ENCODE measurements around the gene DNAH17. TPM values are rescaled to one million over a fixed set of nuclear protein-coding genes. Genes with fewer than 3 reads are reported as not detected.
A peak's percentile ranks its signal among the peaks of the same experiment; 100 is the strongest.

The DNAH17 gene
- total RNA-seq, 2 donors from 2014 or later: 0.13 to 0.64 TPM

GRCh38 chr17:78496311-78496710 lies 80.9 kb downstream of the DNAH17 start:
- no peak overlapping the region for H3K27ac Mint-ChIP-seq
- H3K9me3 ChIP-seq (ENCODE audit: control insufficient read depth, low read length): no peaks in the 10 kb centered on the region
- no peaks in the 10 kb centered on the region for H3K36me3 Mint-ChIP-seq (ENCODE audit: low read depth)
- peaks cover 9% of the 10 kb centered on the region for H3K27me3 Mint-ChIP-seq (ENCODE audit: insufficient read depth)
- no peak overlapping the region for H3K27ac ChIP-seq (ENCODE audit: low read depth, low read length)
- TF ChIP-seq CTCF (conservative IDR thresholded peaks at IDR 0.05): no peak
- H3K9me3 Mint-ChIP-seq: no peaks in the 10 kb centered on the region
- 86% methylated on average over 5 of the region's 6 CpGs; no CpG with 5 or more reads in 1 of the 2 experiments for WGBS, 2 experiments (ENCODE audit: insufficient coverage in 1 of 2, insufficient read length in 1 of 2)
- H3K4me1 Mint-ChIP-seq: peaks cover 2% of the 10 kb centered on the region
- H3K4me3 ChIP-seq (ENCODE audit: low read length): no peak overlapping the region
- peak; percentile 24 for DNase-seq
- no peak overlapping the region for H3K4me3 Mint-ChIP-seq
- no peaks in the 10 kb centered on the region for H3K36me3 ChIP-seq (ENCODE audit: control insufficient read depth, insufficient read depth, low read length)
- no peak overlapping the region for H3K9ac ChIP-seq (ENCODE audit: extremely low read depth, low read length, poor library complexity, severe bottlenecking)
- no peaks in the 10 kb centered on the region for H3K27me3 ChIP-seq (ENCODE audit: control insufficient read depth, insufficient read depth, low read length, poor library complexity, severe bottlenecking)
- no peaks in the 10 kb centered on the region for H3K4me1 ChIP-seq (ENCODE audit: control insufficient read depth, insufficient read depth, low read length)

DNA sequence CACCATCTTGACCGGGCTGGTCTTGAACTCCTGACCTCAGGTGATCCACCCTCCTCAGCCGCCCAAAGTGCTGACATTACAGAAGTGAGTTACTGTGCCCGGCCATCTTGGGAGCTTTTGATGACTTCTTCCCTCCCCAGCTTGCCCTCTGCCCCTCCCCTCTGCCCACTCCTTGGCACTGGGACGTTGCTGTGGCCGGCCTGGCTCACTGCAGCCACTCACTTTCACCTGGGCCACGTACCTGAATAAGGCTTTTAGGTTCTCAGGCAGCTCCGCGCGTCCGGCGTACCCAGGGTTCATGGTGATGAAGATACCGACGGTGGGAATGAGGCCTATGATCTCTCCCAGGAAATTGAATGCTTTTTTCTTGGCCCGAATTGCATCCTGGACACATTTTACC lies 81.6 kb downstream of the DNAH17 start:
- Mint-ChIP-seq H3K4me1 (peaks cover 2% of the 10 kb centered on the region), H3K27me3 (ENCODE audit: insufficient read depth) (peaks cover 9% of the 10 kb centered on the region), H3K36me3 (ENCODE audit: low read depth) (no peaks in the 10 kb centered on the region), H3K9me3 (no peaks in the 10 kb centered on the region), H3K4me3 (no peak overlapping the region), H3K27ac (no peak overlapping the region)
- Histone ChIP-seq H3K36me3 (ENCODE audit: control insufficient read depth, insufficient read depth, low read length) (no peaks in the 10 kb centered on the region), H3K4me3 (ENCODE audit: low read length) (no peak overlapping the region), H3K27ac (ENCODE audit: low read depth, low read length) (no peak overlapping the region), H3K4me1 (ENCODE audit: control insufficient read depth, insufficient read depth, low read length) (no peaks in the 10 kb centered on the region), H3K9me3 (ENCODE audit: control insufficient read depth, low read length) (no peaks in the 10 kb centered on the region), H3K9ac (ENCODE audit: extremely low read depth, low read length, poor library complexity, severe bottlenecking) (no peak overlapping the region), H3K27me3 (ENCODE audit: control insufficient read depth, insufficient read depth, low read length, poor library complexity, severe bottlenecking) (no peaks in the 10 kb centered on the region)
- DNase-seq: peak; percentile 40
- no peak for TF ChIP-seq CTCF (conservative IDR thresholded peaks at IDR 0.05)
- 91 to 93% methylated on average over 11 to 14 of the region's 14 CpGs for WGBS, 2 experiments (ENCODE audit: insufficient coverage in 1 of 2, insufficient read length in 1 of 2)

GRCh38 chr17:78494696-78495330 lies 82.4 kb downstream of the DNAH17 start:
- H3K9me3 Mint-ChIP-seq: no peaks in the 10 kb centered on the region
- no peak overlapping the region for H3K4me3 Mint-ChIP-seq
- no peak for TF ChIP-seq CTCF (conservative IDR thresholded peaks at IDR 0.05)
- 92% methylated on average over 12 to 22 of the region's 22 CpGs for WGBS, 2 experiments (ENCODE audit: insufficient coverage in 1 of 2, insufficient read length in 1 of 2)
- H3K4me3 ChIP-seq (ENCODE audit: low read length): no peak overlapping the region
- H3K27ac Mint-ChIP-seq: no peak overlapping the region
- peaks cover 2% of the 10 kb centered on the region for H3K4me1 Mint-ChIP-seq
- H3K4me1 ChIP-seq (ENCODE audit: control insufficient read depth, insufficient read depth, low read length): no peaks in the 10 kb centered on the region
- no peak overlapping the region for H3K27ac ChIP-seq (ENCODE audit: low read depth, low read length)
- no peak for DNase-seq
- no peaks in the 10 kb centered on the region for H3K36me3 Mint-ChIP-seq (ENCODE audit: low read depth)
- no peak overlapping the region for H3K9ac ChIP-seq (ENCODE audit: extremely low read depth, low read length, poor library complexity, severe bottlenecking)
- peaks cover 11% of the 10 kb centered on the region for H3K27me3 Mint-ChIP-seq (ENCODE audit: insufficient read depth)
- H3K27me3 ChIP-seq (ENCODE audit: control insufficient read depth, insufficient read depth, low read length, poor library complexity, severe bottlenecking): no peaks in the 10 kb centered on the region
- no peaks in the 10 kb centered on the region for H3K36me3 ChIP-seq (ENCODE audit: control insufficient read depth, insufficient read depth, low read length)
- H3K9me3 ChIP-seq (ENCODE audit: control insufficient read depth, low read length): no peaks in the 10 kb centered on the region

Measured in endodermal cell (in vitro differentiated cells).